ENCODE data around the gene AQP9.
"Not testable (repeated sequence)": the region's sequence is repeated elsewhere in the genome, so short reads cannot be mapped to it uniquely, and the experiment has no call there.

Gene AQP9

GRCh38 chr15:58138106-58138505, at the start of gene AQP9:
Gene AQP9, plus strand, starts transcription at chr15:58138381. Its CDS starts 185 bp downstream, at chr15:58138566.
- no peak for DNase-seq (ENCODE audit: low read depth in 2 of 2)

- DNase-seq (ENCODE audit: low read depth in 2 of 2) = no peak
Observed at GRCh38 chr15:58095415-58095814, 42.8 kb upstream of the AQP9 start.

- DNase-seq (ENCODE audit: low read depth in 2 of 2) = no peak
Observed at GRCh38 chr15:58096529-58097084, 41.6 kb upstream of the AQP9 start.

- DNase-seq (ENCODE audit: low read depth in 2 of 2) = no peak
Observed at GRCh38 chr15:58103482-58103881, 34.7 kb upstream of the AQP9 start.

- DNase-seq (ENCODE audit: low read depth in 2 of 2) = no peak
Observed at GRCh38 chr15:58108117-58108516, 30.1 kb upstream of the AQP9 start.

- DNase-seq (ENCODE audit: low read depth in 2 of 2) = no peak
Observed at GRCh38 chr15:58109419-58109818, 28.8 kb upstream of the AQP9 start.

GRCh38 chr15:58110999-58111717, 27.0 kb upstream of the AQP9 start:
- no peak for DNase-seq (ENCODE audit: low read depth in 2 of 2)

GRCh38 chr15:58111718-58112104, 26.5 kb upstream of the AQP9 start:
- DNase-seq (ENCODE audit: low read depth in 2 of 2) = no peak

- not testable (repeated sequence) for DNase-seq (ENCODE audit: low read depth in 2 of 2)
Observed at GRCh38 chr15:58113358-58113757, 24.8 kb upstream of the AQP9 start.

GRCh38 chr15:58114388-58114787, 23.8 kb upstream of the AQP9 start:
- DNase-seq (ENCODE audit: low read depth in 2 of 2) = no peak

GRCh38 chr15:58114812-58115211, 23.4 kb upstream of the AQP9 start:
- DNase-seq (ENCODE audit: low read depth in 2 of 2) = no peak

GRCh38 chr15:58115692-58116091, 22.5 kb upstream of the AQP9 start:
- no peak for DNase-seq (ENCODE audit: low read depth in 2 of 2)

GRCh38 chr15:58117619-58118018, 20.6 kb upstream of the AQP9 start:
- no peak for DNase-seq (ENCODE audit: low read depth in 2 of 2)

GRCh38 chr15:58118272-58118671, 19.9 kb upstream of the AQP9 start:
- DNase-seq (ENCODE audit: low read depth in 2 of 2) = no peak

- DNase-seq (ENCODE audit: low read depth in 2 of 2) = no peak
Observed at GRCh38 chr15:58119016-58119415, 19.2 kb upstream of the AQP9 start.

- no peak for DNase-seq (ENCODE audit: low read depth in 2 of 2)
Observed at GRCh38 chr15:58124585-58124984, 13.6 kb upstream of the AQP9 start.

GRCh38 chr15:58125333-58125732, 12.8 kb upstream of the AQP9 start:
- DNase-seq (ENCODE audit: low read depth in 2 of 2) = no peak

GRCh38 chr15:58134886-58135285, 3.3 kb upstream of the AQP9 start:
- no peak for DNase-seq (ENCODE audit: low read depth in 2 of 2)

- DNase-seq (ENCODE audit: low read depth in 2 of 2) = no peak
Observed at GRCh38 chr15:58135511-58136174, 2.5 kb upstream of the AQP9 start.

- DNase-seq (ENCODE audit: low read depth in 2 of 2) = no peak
Observed at GRCh38 chr15:58136731-58137130, 1.4 kb upstream of the AQP9 start.

GRCh38 chr15:58137686-58138085, 495 bp upstream of the AQP9 start:
- no peak for DNase-seq (ENCODE audit: low read depth in 2 of 2)

GRCh38 chr15:58139276-58139988, 1.3 kb downstream of the AQP9 start:
- no peak for DNase-seq (ENCODE audit: low read depth in 2 of 2)
